Measurements from ENCODE around the gene TXNRD3. TPM values are rescaled to one million over a fixed set of nuclear protein-coding genes. Genes with fewer than 3 reads are reported as not detected.

TXNRD3 gene
- 10 to 100 TPM in 6 of 9 donors, 1 to 10 TPM in 3; 7.3 to 20.8 (median 11.2) TPM for total RNA-seq
- polyA plus RNA-seq, result 10 to 100 TPM in 1 of 3 donors, 1 to 10 TPM in 2; 6.8 to 10.9 (median 7.9) TPM
- long read RNA-seq, donor 1, partial matches to known transcripts, result 5 of 5 reads
- long read RNA-seq, donor 1, other reads (novel, unspliced or antisense), result 0 of 5 reads
- long read RNA-seq, donor 2, partial matches to known transcripts, result 0 of 1 reads
- long read RNA-seq, donor 2, other reads (novel, unspliced or antisense), result 0 of 1 reads
- long read RNA-seq, donor 3, partial matches to known transcripts, result 0 of 1 reads
- long read RNA-seq, donor 3, other reads (novel, unspliced or antisense), result 0 of 1 reads
- long read RNA-seq, donor 4, partial matches to known transcripts, result 2 of 3 reads
- long read RNA-seq, donor 4, other reads (novel, unspliced or antisense), result 1 of 3 reads
- long read RNA-seq, donor 5, transcript TXNRD3-205 (16 exons, 2,950 nt), result major isoform, 17 of 20 reads
- long read RNA-seq, donor 5, partial matches to known transcripts, result 0 of 20 reads
- long read RNA-seq, donor 5, other reads (novel, unspliced or antisense), result 3 of 20 reads
- long read RNA-seq, donor 6, partial matches to known transcripts, result 0 of 1 reads
- long read RNA-seq, donor 6, other reads (novel, unspliced or antisense), result 1 of 1 reads
- long read RNA-seq, donor 7, result 0 reads
- long read RNA-seq, donor 8, partial matches to known transcripts, result 0 of 4 reads
- long read RNA-seq, donor 8, other reads (novel, unspliced or antisense), result 0 of 4 reads
- long read RNA-seq, donor 9, partial matches to known transcripts, result 0 of 2 reads
- long read RNA-seq, donor 9, other reads (novel, unspliced or antisense), result 0 of 2 reads
- long read RNA-seq, donor 10, result 0 reads

DNA sequence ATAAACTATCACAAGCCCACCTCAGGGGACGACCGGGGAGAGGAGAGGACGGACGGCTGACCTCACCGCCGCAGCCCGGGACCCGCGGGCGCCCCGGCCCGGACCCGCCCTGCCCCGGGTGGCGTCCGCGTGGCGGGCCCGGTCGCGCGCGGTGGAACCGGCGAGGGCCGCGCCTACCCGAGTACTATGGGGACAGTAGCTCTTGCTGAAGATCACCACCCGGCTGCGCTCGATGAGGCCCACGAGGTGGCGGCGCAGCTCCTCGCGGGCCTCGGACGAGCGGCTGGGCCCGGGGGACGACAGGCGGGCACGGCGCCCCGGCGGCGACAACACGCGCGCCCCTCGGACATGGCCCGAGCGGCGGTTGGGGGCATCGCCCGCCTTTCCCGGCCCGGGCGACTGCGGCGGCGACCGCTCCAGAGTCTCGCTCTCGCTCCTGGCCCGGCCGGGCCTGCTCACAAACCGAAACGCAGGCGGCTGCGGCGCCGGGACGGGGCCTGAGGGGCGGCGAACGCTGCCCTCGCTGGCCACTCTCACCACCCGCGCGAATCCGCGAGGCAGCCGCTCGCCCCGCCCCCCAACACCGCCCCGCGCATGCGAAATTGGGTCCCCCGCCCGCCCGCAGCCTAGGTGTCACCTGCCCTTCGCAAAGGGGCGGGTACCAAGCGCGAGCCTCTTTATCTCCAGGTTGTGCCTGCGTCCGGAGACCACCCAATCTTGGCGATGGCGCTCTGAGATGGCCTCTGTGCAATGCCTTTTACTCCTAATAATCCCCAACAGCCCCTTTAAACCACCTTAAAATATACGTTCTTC lies at the start of gene TXNRD3:
Gene TXNRD3, minus strand, starts transcription at position 554 of the 813 bp plus-strand sequence.
- WGBS, 4 donors, result 0 to 1% (median 0%) methylated on average over 19 to 102 of the region's 102 CpGs
- H3K27ac ChIP-seq, result peak within 1 kb of the TSS in 3 of 5 donors; percentile 77 to 90 (median 88)
- TF ChIP-seq, protein P1, sequence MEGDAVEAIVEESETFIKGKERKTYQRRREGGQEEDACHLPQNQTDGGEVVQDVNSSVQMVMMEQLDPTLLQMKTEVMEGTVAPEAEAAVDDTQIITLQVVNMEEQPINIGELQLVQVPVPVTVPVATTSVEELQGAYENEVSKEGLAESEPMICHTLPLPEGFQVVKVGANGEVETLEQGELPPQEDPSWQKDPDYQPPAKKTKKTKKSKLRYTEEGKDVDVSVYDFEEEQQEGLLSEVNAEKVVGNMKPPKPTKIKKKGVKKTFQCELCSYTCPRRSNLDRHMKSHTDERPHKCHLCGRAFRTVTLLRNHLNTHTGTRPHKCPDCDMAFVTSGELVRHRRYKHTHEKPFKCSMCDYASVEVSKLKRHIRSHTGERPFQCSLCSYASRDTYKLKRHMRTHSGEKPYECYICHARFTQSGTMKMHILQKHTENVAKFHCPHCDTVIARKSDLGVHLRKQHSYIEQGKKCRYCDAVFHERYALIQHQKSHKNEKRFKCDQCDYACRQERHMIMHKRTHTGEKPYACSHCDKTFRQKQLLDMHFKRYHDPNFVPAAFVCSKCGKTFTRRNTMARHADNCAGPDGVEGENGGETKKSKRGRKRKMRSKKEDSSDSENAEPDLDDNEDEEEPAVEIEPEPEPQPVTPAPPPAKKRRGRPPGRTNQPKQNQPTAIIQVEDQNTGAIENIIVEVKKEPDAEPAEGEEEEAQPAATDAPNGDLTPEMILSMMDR (IDR thresholded peaks at IDR 0.05), result peak in 2 of 6 experiments; percentile 19
- TF ChIP-seq POLR2A (IDR thresholded peaks at IDR 0.05), result peak; percentile 79 to 83
- peaks cover 3 to 12% of the 10 kb centered on the region in 2 donors for H3K4me1 ChIP-seq (replicated peaks in 1 of 2)
- H3K36me3 ChIP-seq (replicated peaks in 1 of 2), result no peaks in the 10 kb centered on the region
- H3K9me3 ChIP-seq (replicated peaks in 1 of 3), result no peaks in the 10 kb centered on the region
- H3K27me3 ChIP-seq, result no peaks in the 10 kb centered on the region
- intact Hi-C loops (cut with DNase I), result no loop called here
- peak; percentile 82 to 91 (median 88) for DNase-seq
- peak within 1 kb of the TSS; percentile 13 to 86 (median 33) for H3K4me3 ChIP-seq

DNA sequence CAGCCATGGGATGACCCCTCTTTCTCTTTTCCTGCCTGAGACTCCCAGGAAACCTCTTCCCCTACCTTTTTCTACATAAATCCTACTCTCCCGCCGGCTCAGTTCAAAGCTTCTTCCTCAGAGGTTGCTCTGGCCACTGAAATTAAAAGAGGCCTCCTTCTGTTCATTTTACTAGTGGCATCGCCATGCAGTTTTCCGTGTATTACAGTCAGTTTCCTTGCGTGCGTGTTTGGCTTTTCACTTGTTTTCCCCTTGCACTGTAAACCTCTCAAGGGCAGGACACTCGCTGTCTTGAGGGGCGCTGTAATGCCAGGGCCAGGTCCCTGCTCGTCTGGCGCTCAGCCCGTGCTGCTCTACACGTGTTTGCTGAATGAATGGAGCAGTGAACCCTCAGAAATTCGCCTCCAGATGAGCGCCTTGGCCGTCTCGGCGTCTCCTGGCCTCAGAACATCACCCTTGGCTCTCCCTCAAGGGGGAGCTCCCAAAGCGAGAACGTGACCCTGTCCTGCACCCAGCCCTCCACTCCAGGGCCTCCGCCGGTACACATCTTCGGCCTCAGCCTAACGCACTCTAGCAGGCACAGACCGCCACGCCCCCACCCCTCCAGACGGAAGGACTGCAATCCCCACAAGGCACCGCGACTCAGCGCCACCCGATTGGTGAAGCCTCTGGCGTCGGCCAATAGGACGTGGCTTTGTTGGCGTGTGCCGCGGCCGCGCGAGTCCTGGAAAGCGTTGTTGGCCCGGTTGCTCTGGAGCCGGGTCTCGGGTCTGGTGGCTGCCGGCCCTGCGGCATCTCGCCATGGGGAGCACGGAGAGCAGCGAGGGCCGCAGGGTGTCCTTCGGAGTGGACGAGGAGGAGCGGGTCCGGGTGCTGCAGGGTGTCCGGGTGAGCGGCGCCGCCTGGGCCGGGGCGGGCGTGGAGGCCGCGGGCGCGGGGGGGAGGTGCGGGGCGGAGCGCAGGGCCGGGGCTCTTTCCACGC lies 48.9 kb upstream of the TXNRD3 start, which contains the start of gene CHCHD6:
Gene CHCHD6, plus strand, starts transcription at position 729 of the 982 bp plus-strand sequence. Its CDS starts 73 bp downstream, at position 802.
- H3K27me3 ChIP-seq, result no peaks in the 10 kb centered on the region
- H3K27ac ChIP-seq, result no peak within 1 kb of the TSS
- TF ChIP-seq POLR2A (IDR thresholded peaks at IDR 0.05), result no peak
- TF ChIP-seq, protein P1 (IDR thresholded peaks at IDR 0.05), result peak in 1 of 6 experiments; percentile 16
- H3K36me3 ChIP-seq (replicated peaks in 1 of 2), result no peaks in the 10 kb centered on the region
- intact Hi-C loops (cut with DNase I), result no loop called here
- peak; percentile 95 to 98 (median 97) for DNase-seq
- 2 to 10% (median 6%) methylated on average over 11 to 69 of the region's 69 CpGs for WGBS, 4 donors
- peaks cover 5 to 13% of the 10 kb centered on the region in 2 donors for H3K4me1 ChIP-seq (replicated peaks in 1 of 2)
- H3K9me3 ChIP-seq (replicated peaks in 1 of 3), result no peaks in the 10 kb centered on the region
- peak within 1 kb of the TSS; percentile 34 to 97 (median 55) for H3K4me3 ChIP-seq

DNA sequence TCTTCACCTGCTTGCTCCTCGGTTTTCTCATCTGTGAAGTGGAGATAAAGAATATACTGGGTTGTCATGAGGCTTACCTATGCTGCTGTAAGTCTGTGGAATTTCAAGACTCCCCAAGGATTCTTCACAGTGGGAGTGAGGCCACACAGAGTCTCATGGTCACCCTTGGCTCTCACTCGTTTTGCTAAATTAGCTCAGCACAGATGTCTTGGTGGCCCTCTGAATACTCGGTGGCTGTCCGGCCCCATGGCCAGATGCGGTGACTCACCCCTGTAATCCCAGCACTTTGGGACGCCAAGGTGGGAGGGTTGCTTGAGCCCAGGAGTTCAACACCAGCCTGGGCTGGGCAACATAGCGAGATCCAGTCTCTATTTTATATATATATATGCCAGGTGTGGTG lies 44.1 kb upstream of the TXNRD3 start:
- no peak for DNase-seq
- intact Hi-C loops (cut with DNase I), result no loop called here
- TF ChIP-seq, protein P1 (IDR thresholded peaks at IDR 0.05), result no peak
- TF ChIP-seq POLR2A (IDR thresholded peaks at IDR 0.05), result no peak
- 65 to 71% (median 67%) methylated on average over 7 of the region's 7 CpGs for WGBS, 4 donors
- H3K27me3 ChIP-seq, result peaks cover 14% of the 10 kb centered on the region
- no peaks in the 10 kb centered on the region for H3K36me3 ChIP-seq (replicated peaks in 1 of 2)
- peaks cover 0 to 4% of the 10 kb centered on the region in 2 donors for H3K4me1 ChIP-seq (replicated peaks in 1 of 2)
- no peaks in the 10 kb centered on the region for H3K9me3 ChIP-seq (replicated peaks in 1 of 3)
- no peak overlapping the region for H3K4me3 ChIP-seq
- H3K27ac ChIP-seq, result no peak overlapping the region

Data from adrenal gland (tissue), 19 donors.